GM12878 (cell line): ENCODE measurements around the gene TEX2. TPM values are rescaled to one million over a fixed set of nuclear protein-coding genes. Genes with fewer than 3 reads are reported as not detected.

Experiments used
- ATAC-seq: fragments of 200-7000 bp; cut with Tn5 transposase; 3 replicates; pipeline ENCODE4 v1.9.1; 2020; ENCODE audit warnings: mild to moderate bottlenecking, moderate library complexity
- BruUV-seq: library from RNA; stranded (reverse); fragments of 400-500 nt; replicated peaks from 2 replicates; lab custom pipeline; 2021; lab: Mats Ljungman, UMichigan
- CTCF ChIA-PET: fragments of 300-600 bp; sonication (Branson Sonifier 250); formaldehyde crosslinking; extraction: SDS; loops from one replicate; lab custom pipeline; 2021; ENCODE audit warnings: inconsistent platforms; lab: Yijun Ruan, JAX
- POLR2A ChIA-PET: fragments of 350-600 bp; formaldehyde crosslinking; extraction: SDS; loops from one replicate; lab custom pipeline; 2021; ENCODE audit warnings: inconsistent platforms; lab: Charles Lee
- RAD21 ChIA-PET: fragments of 300-600 bp; sonication (Branson Sonifier 250); formaldehyde crosslinking; loops from one replicate; lab custom pipeline; 2023; ENCODE audit warnings: antibody characterized with exemption; ENCODE audit not compliant: unreplicated experiment; lab: Charles Lee
- SMC1A ChIA-PET: fragments of 300-600 bp; sonication (Branson Sonifier 250); formaldehyde crosslinking; loops from one replicate; lab custom pipeline; 2023; ENCODE audit not compliant: unreplicated experiment, uncharacterized antibody; lab: Charles Lee
- DNase-seq: peaks from one replicate; pipeline ENCODE4 v3.0.0-alpha.2; 2011; ENCODE audit warnings: low read depth, low spot score
- FAIRE-seq: peaks from 3 replicates; lab custom pipeline; 2011; peaks lifted over from hg19 to GRCh38; lab: Jason Lieb, UNC
- H2AFZ ChIP-seq: 2 replicates; pipeline ENCODE4 v1.6.0; 2011; ENCODE audit warnings: low read depth, low read length, control low read depth; ENCODE audit not compliant: control insufficient read depth
- H3K27ac ChIP-seq: 2 replicates; pipeline ENCODE4 v1.5.1; 2011; ENCODE audit warnings: control low read depth; ENCODE audit not compliant: control insufficient read depth, insufficient read depth
- H3K27me3 ChIP-seq, 2 experiments: replicated peaks in 1 of 2; 2 replicates each; pipeline versions ENCODE4 v1.6.0 to v1.6.1; 2011; ENCODE audit warnings: low read length in 1 of 2; ENCODE audit not compliant: control insufficient read depth in 2 of 2, insufficient read depth in 2 of 2
- H3K36me3 ChIP-seq, 2 experiments: 2 replicates each; pipeline ENCODE4 v1.5.1; 2011; ENCODE audit warnings: low read length in 1 of 2; ENCODE audit not compliant: control insufficient read depth in 2 of 2, insufficient read depth in 2 of 2
- H3K4me1 ChIP-seq: 2 replicates; pipeline ENCODE4 v1.6.1; 2011; ENCODE audit warnings: mild to moderate bottlenecking, low read length, moderate library complexity, mixed read lengths; ENCODE audit not compliant: control insufficient read depth, insufficient read depth
- H3K4me2 ChIP-seq: 2 replicates; pipeline ENCODE4 v1.6.0; 2011; ENCODE audit warnings: control low read depth; ENCODE audit not compliant: control insufficient read depth, insufficient read depth
- H3K4me3 ChIP-seq: fragments of 200-600 bp; sonication (generic); 2 replicates; pipeline ENCODE4 v1.5.1; 2016
- H3K79me2 ChIP-seq: 2 replicates; pipeline ENCODE4 v1.6.0; 2011; ENCODE audit warnings: low read length; ENCODE audit not compliant: control insufficient read depth, insufficient read depth
- H3K9ac ChIP-seq: 2 replicates; pipeline ENCODE4 v1.8.0; 2011; ENCODE audit warnings: low read length, control low read depth, mixed read lengths; ENCODE audit not compliant: control insufficient read depth, insufficient read depth
- H3K9me3 ChIP-seq: replicated peaks from 3 replicates; pipeline ENCODE4 v1.5.1; 2011; ENCODE audit warnings: mild to moderate bottlenecking, low read length; ENCODE audit not compliant: control insufficient read depth, insufficient read depth
- H4K20me1 ChIP-seq: 2 replicates; pipeline ENCODE4 v1.6.0; 2011; ENCODE audit not compliant: control insufficient read depth, insufficient read depth
- CHD1 ChIP-seq: IDR thresholded peaks from 2 replicates; pipeline ENCODE4 v1.6.1; 2012; ENCODE audit warnings: low read depth, low read length, improper control_type of control experiment
- E4F1 ChIP-seq: fragments of 450-650 bp; IDR thresholded peaks from 2 replicates; pipeline ENCODE4 v1.6.1; 2018; ENCODE audit warnings: borderline replicate concordance, mild to moderate bottlenecking; ENCODE audit not compliant: partially characterized antibody
- ETV6 ChIP-seq, 2 experiments: fragments of 450-650 bp in 1 of 2; IDR thresholded peaks in 1 of 2; conservative IDR thresholded peaks in 1 of 2; 2 replicates each; pipeline ENCODE4 v1.6.1; 2014; ENCODE audit warnings: antibody characterized with exemption in 1 of 2, borderline replicate concordance in 1 of 2, low read depth in 1 of 2, mild to moderate bottlenecking in 1 of 2, moderate library complexity in 1 of 2
- FOS ChIP-seq: IDR thresholded peaks from 3 replicates; pipeline ENCODE4 v1.6.1; 2011; ENCODE audit warnings: borderline replicate concordance; ENCODE audit not compliant: insufficient read length; ENCODE audit errors: extremely low read depth
- FOXK2 ChIP-seq: fragments of 450-650 bp; IDR thresholded peaks from 2 replicates; pipeline ENCODE4 v1.6.1; 2017; ENCODE audit warnings: mild to moderate bottlenecking, moderate library complexity
- GATAD2B ChIP-seq: fragments of 450-650 bp; conservative IDR thresholded peaks from 2 replicates; pipeline ENCODE4 v1.6.1; 2017; ENCODE audit warnings: low read depth, mild to moderate bottlenecking, moderate library complexity
- MEF2A ChIP-seq: IDR thresholded peaks from 2 replicates; pipeline ENCODE4 v1.6.1; 2011; ENCODE audit warnings: low read depth, mild to moderate bottlenecking, low read length, moderate library complexity; ENCODE audit not compliant: insufficient read depth
- NFYB ChIP-seq: IDR thresholded peaks from 2 replicates; pipeline ENCODE4 v1.6.1; 2011; ENCODE audit warnings: low read depth, mild to moderate bottlenecking, low read length, improper control_type of control experiment, moderate library complexity; ENCODE audit not compliant: insufficient read depth
- PBX3 ChIP-seq: IDR thresholded peaks from 2 replicates; pipeline ENCODE4 v1.6.1; 2011; ENCODE audit warnings: mild to moderate bottlenecking, low read depth, low read length, moderate library complexity; ENCODE audit not compliant: insufficient replicate concordance
- RELB ChIP-seq: fragments of 450-650 bp; IDR thresholded peaks from 2 replicates; pipeline ENCODE4 v1.6.1; 2017; ENCODE audit warnings: low read depth, mild to moderate bottlenecking, moderate library complexity
- TARDBP ChIP-seq: IDR thresholded peaks from 2 replicates; pipeline ENCODE4 v1.6.1; 2016; ENCODE audit warnings: borderline replicate concordance
- WRNIP1 ChIP-seq: IDR thresholded peaks from 2 replicates; pipeline ENCODE4 v1.6.1; 2011; ENCODE audit warnings: low read depth, low read length, improper control_type of control experiment, borderline replicate concordance
- WGBS: methylation state at CpG from one replicate; pipeline ENCODE4 v1.1.6; 2016; ENCODE audit warnings: low lambda C conversion rate; ENCODE audit not compliant: insufficient replicate concordance, insufficient coverage; ENCODE audit errors: missing lambda C conversion rate; 5-methylcytosine and 5-hydroxymethylcytosine counted together
- in situ Hi-C: fragments of 300-500 bp; cut with MboI; formaldehyde crosslinking; loops from 9 replicates; pipeline ENCODE4 v1.14.3; 2018; ENCODE audit warnings: mixed read lengths
- intact Hi-C: fragments of 100-400 bp; cut with micrococcal nuclease; formaldehyde crosslinking; loops from one replicate; pipeline ENCODE4 v1.14.2; 2022; ENCODE audit not compliant: unreplicated experiment
- polyA plus RNA-seq, 11 experiments: library from polyadenylated mRNA; depleted of rRNA in 4 of 11; unstranded in 6 of 11; stranded (reverse) in 5 of 11; fragments of >200 nt; fragmentation: Nextera tagmentation in 4 of 11; fragmentation: Illumina TruSeq in 1 of 11; extraction: Ambion mirVana in 4 of 11; extraction: Trizol in 1 of 11; gene quantifications; 1 replicate in 1 of 11; 2 replicates in 10 of 11; pipeline versions ENCODE4 v1.2.1 to v1.2.3, GENCODE V29; 2011 to 2016; ENCODE audit warnings: inconsistent platforms in 2 of 11, missing spikeins in 2 of 11, low read depth in 1 of 11
- total RNA-seq, 4 experiments: library from RNA; depleted of rRNA in 3 of 4; stranded (reverse); fragments of >200 nt in 3 of 4; fragmentation: Illumina TruSeq in 1 of 4; extraction: Trizol in 1 of 4; gene quantifications; 2 replicates each; pipeline versions ENCODE4 v1.2.1 to v1.2.3, GENCODE V29; 2013 to 2021

The TEX2 gene
- total and polyA plus RNA-seq, 10 of the 15 experiments (the other 5 are each of a cell fraction or from before 2014, with no cell fraction given) = 3.8 to 19.9 (median 15.8) TPM

- no peak for TF ChIP-seq PBX3
- no peak for TF ChIP-seq MEF2A
- TF ChIP-seq NFYB = no peak
- no peak for TF ChIP-seq FOXK2
- no peak for TF ChIP-seq WRNIP1
- TF ChIP-seq E4F1 = no peak
- no peak for TF ChIP-seq TARDBP
- TF ChIP-seq, all 136 proteins: peak for 0
Measured at GRCh38 chr17:64231567-64232141, 31.4 kb downstream of the TEX2 start (continued).

GRCh38 chr17:64230791-64231408, 32.2 kb downstream of the TEX2 start:
- 95% methylated on average over 1 of the region's 1 CpG for WGBS
- BruUV-seq = no TSS peak
- ATAC-seq (no peak), FAIRE-seq (no peak), DNase-seq (no peak)
- in situ Hi-C loops = no loop called here
- no peak overlapping the region for H3K4me2 ChIP-seq
- no peaks in the 10 kb centered on the region for H3K27me3 ChIP-seq
- H3K4me3 ChIP-seq = no peak overlapping the region
- H3K27ac ChIP-seq = no peak overlapping the region
- CTCF ChIA-PET = interaction anchor here (1.0 kb wide), 1 partner anchor 13 kb away, joined by 4 read pairs; no protein-coding TSS in a partner anchor
- no peak overlapping the region for H3K9ac ChIP-seq
- POLR2A ChIA-PET = no interaction called here
- SMC1A ChIA-PET = interaction anchor here (1.6 kb wide), 1 partner anchor 13 kb away, joined by 5 read pairs; no protein-coding TSS in a partner anchor
- H2AFZ ChIP-seq = no peak overlapping the region
- no peaks in the 10 kb centered on the region for H3K4me1 ChIP-seq
- intact Hi-C loops = no loop called here
- no peaks in the 10 kb centered on the region for H3K9me3 ChIP-seq
- peaks cover 0 to 3% of the 10 kb centered on the region in 2 experiments; a peak in 1 of 4 replicates for H3K36me3 ChIP-seq
- no peaks in the 10 kb centered on the region for H3K79me2 ChIP-seq
- RAD21 ChIA-PET = no interaction called here
- H4K20me1 ChIP-seq = no peaks in the 10 kb centered on the region
- TF ChIP-seq GATAD2B (no peak), ETV6 (conservative IDR thresholded peaks at IDR 0.05 in 1 of 2, IDR thresholded peaks at IDR 0.05 in 1 of 2; ENCODE audit: borderline replicate concordance in 1 of 2, low read depth in 1 of 2) (no peak), RELB (no peak), CHD1 (no peak), FOS (no peak), E4F1 (no peak)
